Measurements from ENCODE around the gene LRFN2.
A peak's percentile ranks its signal among the peaks of the same experiment; 100 is the strongest.

Gene LRFN2

GRCh38 chr6:40461643-40462042 lies 125.5 kb downstream of the LRFN2 start:
- no peak overlapping the region for H3K27ac ChIP-seq

GRCh38 chr6:40460380-40460779 lies 126.8 kb downstream of the LRFN2 start:
- no peak for TF ChIP-seq Cebpa-rat (IDR thresholded peaks at IDR 0.05)
- no peaks in the 10 kb centered on the region for H3K36me3 ChIP-seq

More at GRCh38 chr6:40461643-40462042, 125.5 kb downstream of the LRFN2 start:
- Histone ChIP-seq H3K4me1 (no peaks in the 10 kb centered on the region), H4K20me1 (no peaks in the 10 kb centered on the region), H3K9me3 (replicated peaks in 1 of 11) (no peaks in the 10 kb centered on the region), H3K27me3 (no peaks in the 10 kb centered on the region), H3K4me2 (no peak overlapping the region), H3K36me3 (no peaks in the 10 kb centered on the region), H3K4me3 (no peak overlapping the region), H3K9ac (no peak overlapping the region)
- no peak for TF ChIP-seq Cebpa-rat (IDR thresholded peaks at IDR 0.05)

GRCh38 chr6:40457261-40457660 lies 129.9 kb downstream of the LRFN2 start:
- H3K4me2 ChIP-seq: no peak overlapping the region
- no peak overlapping the region for H3K27ac ChIP-seq
- no peak overlapping the region for H3K4me3 ChIP-seq
- no peaks in the 10 kb centered on the region for H3K36me3 ChIP-seq
- H3K4me1 ChIP-seq: no peaks in the 10 kb centered on the region
- H3K9me3 ChIP-seq (replicated peaks in 1 of 11): no peaks in the 10 kb centered on the region
- H3K9ac ChIP-seq: no peak overlapping the region
- no peaks in the 10 kb centered on the region for H3K27me3 ChIP-seq
- TF ChIP-seq Cebpa-rat (IDR thresholded peaks at IDR 0.05): no peak
- H4K20me1 ChIP-seq: no peaks in the 10 kb centered on the region; a peak in 1 of 22 replicates

More at GRCh38 chr6:40460380-40460779, 126.8 kb downstream of the LRFN2 start:
- H4K20me1 ChIP-seq: no peaks in the 10 kb centered on the region; a peak in 1 of 22 replicates
- H3K9ac ChIP-seq: no peak overlapping the region
- no peak overlapping the region for H3K4me2 ChIP-seq
- H3K27me3 ChIP-seq: no peaks in the 10 kb centered on the region
- H3K4me1 ChIP-seq: no peaks in the 10 kb centered on the region
- no peaks in the 10 kb centered on the region for H3K9me3 ChIP-seq (replicated peaks in 1 of 11)
- no peak overlapping the region for H3K4me3 ChIP-seq
- no peak overlapping the region for H3K27ac ChIP-seq

- no peak overlapping the region for H3K4me3 ChIP-seq
- H3K9ac ChIP-seq: no peak overlapping the region
- H3K27ac ChIP-seq: no peak overlapping the region
- H4K20me1 ChIP-seq: no peaks in the 10 kb centered on the region; a peak in 1 of 22 replicates
- TF ChIP-seq Cebpa-rat (IDR thresholded peaks at IDR 0.05): no peak
- H3K9me3 ChIP-seq (replicated peaks in 1 of 11): no peaks in the 10 kb centered on the region
- no peaks in the 10 kb centered on the region for H3K36me3 ChIP-seq
- H3K4me1 ChIP-seq: no peaks in the 10 kb centered on the region
- H3K27me3 ChIP-seq: no peaks in the 10 kb centered on the region
- H3K4me2 ChIP-seq: no peak overlapping the region
Observed at GRCh38 chr6:40456390-40457013, 130.7 kb downstream of the LRFN2 start.

GRCh38 chr6:40455686-40456389 lies 131.3 kb downstream of the LRFN2 start:
- no peaks in the 10 kb centered on the region for H3K9me3 ChIP-seq (replicated peaks in 1 of 11)
- H3K4me1 ChIP-seq: no peaks in the 10 kb centered on the region
- no peaks in the 10 kb centered on the region; a peak in 1 of 22 replicates for H4K20me1 ChIP-seq
- no peak overlapping the region for H3K9ac ChIP-seq
- H3K27me3 ChIP-seq: no peaks in the 10 kb centered on the region
- no peak overlapping the region for H3K4me3 ChIP-seq
- no peak overlapping the region for H3K4me2 ChIP-seq
- H3K36me3 ChIP-seq: no peaks in the 10 kb centered on the region
- no peak for TF ChIP-seq Cebpa-rat (IDR thresholded peaks at IDR 0.05)
- H3K27ac ChIP-seq: no peak overlapping the region

- peaks cover 0 to 3% (median under 1%) of the 10 kb centered on the region in 10 experiments; a peak in 6 of 20 replicates for H3K4me1 ChIP-seq
- no peaks in the 10 kb centered on the region for H3K27me3 ChIP-seq
- no peaks in the 10 kb centered on the region; a peak in 1 of 22 replicates for H4K20me1 ChIP-seq
- H3K4me2 ChIP-seq: no peak overlapping the region
- no peak overlapping the region for H3K9ac ChIP-seq
- no peak overlapping the region for H3K4me3 ChIP-seq
- no peak for TF ChIP-seq Cebpa-rat (IDR thresholded peaks at IDR 0.05)
- H3K36me3 ChIP-seq: no peaks in the 10 kb centered on the region
- H3K9me3 ChIP-seq (replicated peaks in 1 of 11): no peaks in the 10 kb centered on the region
- no peak overlapping the region for H3K27ac ChIP-seq
Observed at GRCh38 chr6:40450483-40450882, 136.7 kb downstream of the LRFN2 start.

- Histone ChIP-seq H3K9ac (no peak overlapping the region), H3K4me2 (peak overlapping the region in 10 of 11 experiments; percentile 9 to 45 (median 32); a peak in 18 of 22 replicates), H3K9me3 (replicated peaks in 1 of 11) (no peaks in the 10 kb centered on the region), H3K4me3 (no peak overlapping the region), H3K27me3 (peaks cover 0 to 16% (median 0%) of the 10 kb centered on the region in 11 experiments; a peak in 2 of 22 replicates), H3K4me1 (peaks cover 10 to 18% (median 14%) of the 10 kb centered on the region in 10 experiments), H3K27ac (no peak overlapping the region), H4K20me1 (peaks cover 0 to 5% (median 0%) of the 10 kb centered on the region in 11 experiments; a peak in 2 of 22 replicates), H3K36me3 (no peaks in the 10 kb centered on the region)
- TF ChIP-seq Cebpa-rat (IDR thresholded peaks at IDR 0.05): no peak
Observed at GRCh38 chr6:40444811-40445210, 142.4 kb downstream of the LRFN2 start.

GRCh38 chr6:40444312-40444711 lies 142.9 kb downstream of the LRFN2 start:
- Histone ChIP-seq H3K27ac (no peak overlapping the region), H3K4me2 (peak overlapping the region in 10 of 11 experiments; percentile 9 to 45 (median 32); a peak in 18 of 22 replicates), H3K9me3 (replicated peaks in 1 of 11) (no peaks in the 10 kb centered on the region), H3K27me3 (peaks cover 0 to 19% (median 0%) of the 10 kb centered on the region in 11 experiments; a peak in 2 of 22 replicates), H4K20me1 (peaks cover 0 to 5% (median 0%) of the 10 kb centered on the region in 11 experiments; a peak in 2 of 22 replicates), H3K4me1 (peaks cover 14 to 23% (median 15%) of the 10 kb centered on the region in 10 experiments), H3K9ac (no peak overlapping the region), H3K4me3 (no peak overlapping the region), H3K36me3 (no peaks in the 10 kb centered on the region)
- TF ChIP-seq Cebpa-rat (IDR thresholded peaks at IDR 0.05): no peak

GRCh38 chr6:40443842-40444241 lies 143.3 kb downstream of the LRFN2 start:
- Histone ChIP-seq H3K4me2 (no peak overlapping the region; a peak in 1 of 22 replicates), H3K27ac (no peak overlapping the region), H3K36me3 (no peaks in the 10 kb centered on the region), H4K20me1 (peaks cover 0 to 5% (median 0%) of the 10 kb centered on the region in 11 experiments; a peak in 2 of 22 replicates), H3K9me3 (replicated peaks in 1 of 11) (no peaks in the 10 kb centered on the region), H3K4me3 (no peak overlapping the region), H3K27me3 (peaks cover 0 to 19% (median 0%) of the 10 kb centered on the region in 11 experiments; a peak in 2 of 22 replicates), H3K4me1 (peaks cover 14 to 27% (median 17%) of the 10 kb centered on the region in 10 experiments), H3K9ac (no peak overlapping the region)
- TF ChIP-seq Cebpa-rat (IDR thresholded peaks at IDR 0.05): no peak

Measured in BLaER1 treated with 17β-estradiol and CSF1 and Interleukin-3, amounts not matched to agents 10 nM and 100 nM (cell line).